ENCODE measurements around the gene PGM5.

PGM5 gene

DNA sequence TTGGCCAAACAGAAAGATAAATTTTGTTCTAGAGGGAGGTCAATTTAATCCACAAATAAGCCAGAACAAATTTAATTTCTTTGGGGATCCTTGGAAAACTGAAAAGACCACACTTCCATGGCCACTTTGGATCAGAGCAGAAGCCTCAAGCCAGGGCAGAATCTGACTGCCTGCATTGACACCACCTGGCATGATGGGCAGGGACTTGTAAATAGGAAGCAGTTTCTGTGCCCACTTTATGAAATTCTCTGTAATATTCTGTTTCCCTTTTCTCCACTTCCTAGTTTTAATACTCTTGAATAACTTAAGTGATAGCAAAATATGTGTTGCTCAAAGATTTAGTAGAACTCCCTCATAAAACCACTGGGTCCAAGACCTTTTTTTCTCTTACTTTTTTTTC lies 191.0 kb downstream of the PGM5 start:
- H3K4me3 ChIP-seq (ENCODE audit: low read length), result no peak overlapping the region
- TF ChIP-seq, protein P1, sequence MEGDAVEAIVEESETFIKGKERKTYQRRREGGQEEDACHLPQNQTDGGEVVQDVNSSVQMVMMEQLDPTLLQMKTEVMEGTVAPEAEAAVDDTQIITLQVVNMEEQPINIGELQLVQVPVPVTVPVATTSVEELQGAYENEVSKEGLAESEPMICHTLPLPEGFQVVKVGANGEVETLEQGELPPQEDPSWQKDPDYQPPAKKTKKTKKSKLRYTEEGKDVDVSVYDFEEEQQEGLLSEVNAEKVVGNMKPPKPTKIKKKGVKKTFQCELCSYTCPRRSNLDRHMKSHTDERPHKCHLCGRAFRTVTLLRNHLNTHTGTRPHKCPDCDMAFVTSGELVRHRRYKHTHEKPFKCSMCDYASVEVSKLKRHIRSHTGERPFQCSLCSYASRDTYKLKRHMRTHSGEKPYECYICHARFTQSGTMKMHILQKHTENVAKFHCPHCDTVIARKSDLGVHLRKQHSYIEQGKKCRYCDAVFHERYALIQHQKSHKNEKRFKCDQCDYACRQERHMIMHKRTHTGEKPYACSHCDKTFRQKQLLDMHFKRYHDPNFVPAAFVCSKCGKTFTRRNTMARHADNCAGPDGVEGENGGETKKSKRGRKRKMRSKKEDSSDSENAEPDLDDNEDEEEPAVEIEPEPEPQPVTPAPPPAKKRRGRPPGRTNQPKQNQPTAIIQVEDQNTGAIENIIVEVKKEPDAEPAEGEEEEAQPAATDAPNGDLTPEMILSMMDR (IDR thresholded peaks at IDR 0.05; ENCODE audit: insufficient read depth, low read depth, low read length, missing control alignments), result no peak
- DNase-seq (ENCODE audit: low read depth), result no peak

- DNase-seq (ENCODE audit: low read depth), result no peak
- TF ChIP-seq, protein P1 (IDR thresholded peaks at IDR 0.05; ENCODE audit: insufficient read depth, low read depth, low read length, missing control alignments), result no peak
- no peak overlapping the region for H3K4me3 ChIP-seq (ENCODE audit: low read length)
These were observed 191.8 kb downstream of the PGM5 start for GRCh38 chr9:68548241-68548640.

DNA sequence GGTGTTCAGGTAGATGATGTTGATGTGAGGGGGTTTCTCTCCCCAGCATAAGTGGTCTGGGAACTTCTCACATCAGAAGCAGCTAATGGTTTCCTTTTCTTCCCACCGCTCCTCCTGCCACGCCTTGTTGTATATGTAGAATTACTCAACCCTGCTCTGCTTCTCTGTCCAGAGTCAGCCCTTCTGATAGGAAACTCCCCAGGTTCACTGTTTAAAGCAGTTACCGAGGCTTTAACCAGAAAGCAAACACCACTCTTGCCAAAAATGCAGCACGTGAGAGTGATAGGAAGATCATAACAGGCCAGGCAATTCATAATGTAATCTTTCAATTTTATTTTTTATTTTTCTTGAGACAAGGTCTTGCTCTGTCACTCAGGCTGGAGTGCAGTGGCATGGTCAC lies 194.8 kb downstream of the PGM5 start:
- DNase-seq (ENCODE audit: low read depth), result peak; percentile 10
- no peak overlapping the region for H3K4me3 ChIP-seq (ENCODE audit: low read length)
- TF ChIP-seq, protein P1 (IDR thresholded peaks at IDR 0.05; ENCODE audit: insufficient read depth, low read depth, low read length, missing control alignments), result no peak

GRCh38 chr9:68552700-68553476 lies 196.5 kb downstream of the PGM5 start:
- no peak overlapping the region for H3K4me3 ChIP-seq (ENCODE audit: low read length)
- TF ChIP-seq, protein P1 (IDR thresholded peaks at IDR 0.05; ENCODE audit: insufficient read depth, low read depth, low read length, missing control alignments), result no peak
- DNase-seq (ENCODE audit: low read depth), result peak; percentile 41

DNA sequence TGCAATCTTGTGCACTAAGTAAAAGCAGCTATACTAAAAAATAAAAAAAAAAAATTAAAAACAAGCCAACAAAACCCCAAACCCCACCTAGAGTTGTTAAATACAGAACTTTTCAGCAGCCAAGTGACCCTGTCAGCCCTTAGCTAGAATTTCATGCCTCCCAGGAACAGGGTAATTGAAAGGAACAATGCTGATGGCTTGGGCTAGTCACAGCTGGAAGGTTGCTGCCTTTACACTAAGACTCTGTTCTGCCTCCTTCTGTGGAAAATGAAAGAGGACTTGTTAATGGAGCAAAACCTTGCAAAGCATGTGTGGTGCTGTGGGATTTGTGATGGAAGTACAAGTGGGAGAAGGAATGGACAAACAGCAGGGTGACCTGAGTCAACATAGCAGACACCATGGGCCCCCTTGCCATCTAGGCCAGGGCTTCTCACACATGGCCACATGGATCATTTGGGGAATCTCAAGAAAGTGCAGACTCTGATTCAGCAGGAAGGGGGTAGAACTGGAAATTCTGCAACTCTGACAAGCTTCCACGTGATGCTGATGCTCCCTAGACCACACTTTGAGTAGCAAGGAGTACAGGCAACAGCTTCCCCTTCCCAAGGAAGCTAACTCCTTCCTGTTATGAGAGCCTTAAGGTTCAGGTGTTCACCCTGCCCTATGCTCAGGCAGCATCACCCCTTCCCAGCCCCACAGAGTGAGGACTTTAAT lies 199.2 kb downstream of the PGM5 start:
- TF ChIP-seq, protein P1 (IDR thresholded peaks at IDR 0.05; ENCODE audit: insufficient read depth, low read depth, low read length, missing control alignments), result no peak
- H3K4me3 ChIP-seq (ENCODE audit: low read length), result no peak overlapping the region
- DNase-seq (ENCODE audit: low read depth), result no peak

GRCh38 chr9:68558545-68558944 lies 202.1 kb downstream of the PGM5 start:
- TF ChIP-seq, protein P1 (IDR thresholded peaks at IDR 0.05; ENCODE audit: insufficient read depth, low read depth, low read length, missing control alignments), result no peak
- H3K4me3 ChIP-seq (ENCODE audit: low read length), result no peak overlapping the region
- no peak for DNase-seq (ENCODE audit: low read depth)
